ENCODE measurements around the gene CIDEB.
A peak's percentile ranks its signal among the peaks of the same experiment; 100 is the strongest.

The CIDEB gene

DNA sequence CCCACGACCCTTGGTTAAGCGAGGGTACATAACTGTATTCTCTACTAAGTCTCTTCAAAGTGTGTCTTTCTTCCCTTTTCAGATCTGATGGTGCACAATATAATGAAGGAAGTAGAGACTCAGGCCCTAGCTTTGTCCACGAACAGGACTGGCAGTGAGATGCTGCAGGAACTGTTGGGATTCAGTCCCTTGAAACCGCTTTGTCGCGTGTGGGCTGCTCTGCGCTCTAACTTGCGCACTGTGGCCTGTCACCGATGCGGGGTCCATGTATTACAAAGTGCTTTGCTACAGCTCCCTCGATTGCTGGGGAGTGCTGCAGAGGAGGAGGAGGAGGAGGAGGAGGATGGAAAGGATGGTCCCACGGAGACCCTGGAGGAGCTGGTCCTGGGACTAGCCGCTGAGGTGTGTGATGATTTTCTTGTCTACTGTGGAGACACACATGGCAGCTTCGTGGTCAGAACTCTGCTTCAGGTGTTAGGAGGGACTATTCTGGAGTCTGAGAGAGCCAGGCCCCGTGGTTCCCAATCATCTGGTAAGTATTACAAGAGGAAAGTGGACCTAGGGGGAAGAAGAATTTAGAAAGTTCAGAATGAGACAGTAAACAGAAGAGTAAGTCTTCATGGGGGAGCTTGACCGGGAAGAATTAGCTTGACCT is 7.3 kb downstream of the CIDEB start:
- DNase-seq (ENCODE audit: low spot score): no peak
- no peaks in the 10 kb centered on the region for H3K9me3 ChIP-seq (ENCODE audit: severe bottlenecking)
- peak overlapping the region; percentile 81 for H3K27ac ChIP-seq (ENCODE audit: poor library complexity, severe bottlenecking)
- TF ChIP-seq, protein P1, sequence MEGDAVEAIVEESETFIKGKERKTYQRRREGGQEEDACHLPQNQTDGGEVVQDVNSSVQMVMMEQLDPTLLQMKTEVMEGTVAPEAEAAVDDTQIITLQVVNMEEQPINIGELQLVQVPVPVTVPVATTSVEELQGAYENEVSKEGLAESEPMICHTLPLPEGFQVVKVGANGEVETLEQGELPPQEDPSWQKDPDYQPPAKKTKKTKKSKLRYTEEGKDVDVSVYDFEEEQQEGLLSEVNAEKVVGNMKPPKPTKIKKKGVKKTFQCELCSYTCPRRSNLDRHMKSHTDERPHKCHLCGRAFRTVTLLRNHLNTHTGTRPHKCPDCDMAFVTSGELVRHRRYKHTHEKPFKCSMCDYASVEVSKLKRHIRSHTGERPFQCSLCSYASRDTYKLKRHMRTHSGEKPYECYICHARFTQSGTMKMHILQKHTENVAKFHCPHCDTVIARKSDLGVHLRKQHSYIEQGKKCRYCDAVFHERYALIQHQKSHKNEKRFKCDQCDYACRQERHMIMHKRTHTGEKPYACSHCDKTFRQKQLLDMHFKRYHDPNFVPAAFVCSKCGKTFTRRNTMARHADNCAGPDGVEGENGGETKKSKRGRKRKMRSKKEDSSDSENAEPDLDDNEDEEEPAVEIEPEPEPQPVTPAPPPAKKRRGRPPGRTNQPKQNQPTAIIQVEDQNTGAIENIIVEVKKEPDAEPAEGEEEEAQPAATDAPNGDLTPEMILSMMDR (IDR thresholded peaks at IDR 0.05; ENCODE audit: poor library complexity, severe bottlenecking): no peak
- peaks cover 23% of the 10 kb centered on the region for H3K4me1 ChIP-seq (ENCODE audit: insufficient read depth, poor library complexity, severe bottlenecking)
- no peak for ATAC-seq (ENCODE audit: low read depth)
- H3K36me3 ChIP-seq (ENCODE audit: low read depth): peaks cover 79% of the 10 kb centered on the region
- no peaks in the 10 kb centered on the region for H3K27me3 ChIP-seq (ENCODE audit: insufficient read depth, poor library complexity, severe bottlenecking)
- H3K4me3 ChIP-seq (ENCODE audit: severe bottlenecking): peak overlapping the region; percentile 83

DNA sequence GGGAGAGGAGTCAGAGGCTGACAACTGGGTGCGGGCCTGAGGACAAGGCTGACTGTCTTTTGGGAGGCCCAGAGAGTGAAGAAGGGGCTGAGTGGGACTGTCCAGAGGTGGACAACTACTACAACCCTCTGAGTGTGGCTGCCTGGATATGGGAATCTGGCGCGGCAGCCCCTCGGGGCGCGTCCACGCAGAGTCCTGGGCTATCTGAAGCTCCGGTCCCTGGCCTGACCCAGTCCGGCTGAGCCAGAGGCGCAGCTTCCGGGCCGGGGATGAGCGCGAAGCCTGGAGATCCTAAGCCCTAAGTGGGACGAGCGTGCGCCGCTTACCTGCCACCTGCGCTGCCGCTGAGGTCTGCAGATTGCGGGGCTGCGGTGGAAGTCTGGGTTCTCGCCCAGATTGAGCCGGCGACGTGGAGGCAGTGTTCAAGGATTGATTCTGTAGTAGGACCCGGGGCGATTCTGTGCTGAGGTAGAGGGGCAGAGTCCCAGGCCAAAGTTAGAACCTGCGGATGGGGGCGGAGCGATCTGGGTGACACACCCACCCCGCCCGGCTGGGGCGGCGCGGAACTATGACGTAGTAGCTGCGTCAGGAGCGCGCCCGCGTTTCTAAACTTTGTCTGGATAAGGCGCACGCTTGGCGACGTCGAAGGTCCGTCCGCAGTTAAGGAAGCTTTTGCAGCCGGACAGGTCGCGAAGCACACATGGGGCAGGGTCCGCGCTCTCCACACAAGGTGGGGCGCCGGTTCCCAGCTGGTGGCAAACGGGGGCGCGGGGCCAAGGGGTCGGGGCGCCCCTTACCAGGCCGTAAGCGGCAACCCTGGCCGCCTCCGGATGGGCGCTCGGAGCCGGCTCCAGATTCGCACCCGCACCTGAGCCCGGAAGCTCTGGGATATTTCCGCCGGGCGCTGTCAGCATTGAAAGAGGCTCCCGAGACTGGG is 8.3 kb downstream of the CIDEB start, which contains the start of the genes DHRS1 and NOP9:
Gene DHRS1, minus strand, starts transcription at position 526 of the 937 bp plus-strand sequence. CDS start 674 bp downstream, outside the sequence.
Gene NOP9, plus strand, starts transcription at position 596 of the 937 bp plus-strand sequence. Its CDS starts 105 bp downstream, at position 701.
- DNase-seq (ENCODE audit: low spot score) (peak; percentile 91), ATAC-seq (ENCODE audit: low read depth) (peak; percentile 63)
- TF ChIP-seq, protein P1 (IDR thresholded peaks at IDR 0.05; ENCODE audit: poor library complexity, severe bottlenecking): no peak
- Histone ChIP-seq H3K9me3 (ENCODE audit: severe bottlenecking) (no peaks in the 10 kb centered on the region), H3K4me1 (ENCODE audit: insufficient read depth, poor library complexity, severe bottlenecking) (peaks cover 23% of the 10 kb centered on the region), H3K36me3 (ENCODE audit: low read depth) (peaks cover 79% of the 10 kb centered on the region), H3K27ac (ENCODE audit: poor library complexity, severe bottlenecking) (peak within 1 kb of the TSS; percentile 81), H3K27me3 (ENCODE audit: insufficient read depth, poor library complexity, severe bottlenecking) (no peaks in the 10 kb centered on the region), H3K4me3 (ENCODE audit: severe bottlenecking) (peak within 1 kb of the TSS; percentile 83)

DNA sequence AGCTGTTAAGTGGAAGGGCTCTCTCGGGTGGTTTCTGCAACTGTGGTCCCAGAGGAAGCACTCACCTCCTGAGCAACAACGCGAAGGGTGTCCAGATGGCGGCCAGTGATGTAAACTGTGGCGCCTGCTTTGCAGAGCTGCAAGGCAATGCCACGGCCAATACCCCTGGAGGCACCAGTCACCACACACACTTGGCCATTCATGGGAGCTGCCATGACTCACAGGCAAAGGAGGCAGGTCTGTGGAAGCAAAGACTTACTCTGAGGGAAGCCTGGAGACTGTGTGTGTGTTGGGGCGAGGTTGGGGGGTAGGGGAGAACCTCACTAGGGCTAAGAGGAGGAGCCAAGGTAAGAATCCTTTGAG is 8.9 kb downstream of the CIDEB start:
- ATAC-seq (ENCODE audit: low read depth) (peak; percentile 85), DNase-seq (ENCODE audit: low spot score) (peak; percentile 95)
- Histone ChIP-seq H3K4me3 (ENCODE audit: severe bottlenecking) (peak overlapping the region; percentile 83), H3K4me1 (ENCODE audit: insufficient read depth, poor library complexity, severe bottlenecking) (peaks cover 23% of the 10 kb centered on the region), H3K27ac (ENCODE audit: poor library complexity, severe bottlenecking) (peak overlapping the region; percentile 81), H3K36me3 (ENCODE audit: low read depth) (peaks cover 79% of the 10 kb centered on the region), H3K27me3 (ENCODE audit: insufficient read depth, poor library complexity, severe bottlenecking) (no peaks in the 10 kb centered on the region), H3K9me3 (ENCODE audit: severe bottlenecking) (no peaks in the 10 kb centered on the region)
- TF ChIP-seq, protein P1 (IDR thresholded peaks at IDR 0.05; ENCODE audit: poor library complexity, severe bottlenecking): no peak

DNA sequence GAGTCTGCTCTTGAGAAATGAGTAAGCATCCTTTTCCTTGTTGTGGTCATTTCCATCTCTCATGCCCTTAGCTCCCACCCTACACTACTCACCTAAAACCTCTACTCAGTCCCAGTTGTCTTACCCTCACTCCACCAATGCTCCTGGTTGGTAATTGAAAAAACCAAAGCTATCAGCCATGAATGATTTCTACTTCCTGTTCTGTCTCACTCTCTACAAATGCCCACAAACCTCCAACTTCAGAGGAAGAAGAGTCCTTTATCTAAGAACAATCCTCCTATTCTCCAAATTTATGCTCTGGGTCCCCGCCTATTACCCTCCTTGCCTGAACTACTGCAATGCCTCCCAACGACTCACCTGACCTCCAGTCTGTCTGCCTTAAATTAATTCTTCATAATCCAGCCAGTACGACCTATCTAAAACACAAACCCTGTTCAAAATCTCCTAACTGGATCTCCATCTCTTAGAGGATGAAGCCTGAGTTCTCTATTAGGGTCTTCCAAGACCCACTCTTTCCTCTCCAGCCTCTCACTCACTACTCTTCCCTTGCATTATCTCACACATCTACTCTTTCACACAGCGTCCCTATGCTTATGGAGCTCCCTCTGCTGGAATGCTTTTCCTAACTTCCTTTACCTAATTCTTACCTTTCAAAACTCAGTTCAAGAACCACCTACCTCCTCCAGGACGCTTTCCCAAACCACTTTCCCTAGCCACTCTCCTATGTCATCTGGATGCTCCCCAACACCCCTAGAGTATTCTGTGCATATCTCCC is 10.4 kb downstream of the CIDEB start:
- DNase-seq (ENCODE audit: low spot score) (no peak), ATAC-seq (ENCODE audit: low read depth) (0 out of 3 replicates have a peak, but pooled peaks have one; percentile 10)
- no peak overlapping the region for H3K4me3 ChIP-seq (ENCODE audit: severe bottlenecking)
- H3K27ac ChIP-seq (ENCODE audit: poor library complexity, severe bottlenecking): peak overlapping the region; percentile 81
- H3K36me3 ChIP-seq (ENCODE audit: low read depth): peaks cover 79% of the 10 kb centered on the region
- peaks cover 23% of the 10 kb centered on the region for H3K4me1 ChIP-seq (ENCODE audit: insufficient read depth, poor library complexity, severe bottlenecking)
- TF ChIP-seq, protein P1 (IDR thresholded peaks at IDR 0.05; ENCODE audit: poor library complexity, severe bottlenecking): peak; percentile 65
- H3K27me3 ChIP-seq (ENCODE audit: insufficient read depth, poor library complexity, severe bottlenecking): no peaks in the 10 kb centered on the region
- H3K9me3 ChIP-seq (ENCODE audit: severe bottlenecking): no peaks in the 10 kb centered on the region
